ENCODE measurements around the gene ZNF628.
"Not testable (repeated sequence)": the region's sequence is repeated elsewhere in the genome, so short reads cannot be mapped to it uniquely, and the experiment has no call there.

ZNF628 gene

DNA sequence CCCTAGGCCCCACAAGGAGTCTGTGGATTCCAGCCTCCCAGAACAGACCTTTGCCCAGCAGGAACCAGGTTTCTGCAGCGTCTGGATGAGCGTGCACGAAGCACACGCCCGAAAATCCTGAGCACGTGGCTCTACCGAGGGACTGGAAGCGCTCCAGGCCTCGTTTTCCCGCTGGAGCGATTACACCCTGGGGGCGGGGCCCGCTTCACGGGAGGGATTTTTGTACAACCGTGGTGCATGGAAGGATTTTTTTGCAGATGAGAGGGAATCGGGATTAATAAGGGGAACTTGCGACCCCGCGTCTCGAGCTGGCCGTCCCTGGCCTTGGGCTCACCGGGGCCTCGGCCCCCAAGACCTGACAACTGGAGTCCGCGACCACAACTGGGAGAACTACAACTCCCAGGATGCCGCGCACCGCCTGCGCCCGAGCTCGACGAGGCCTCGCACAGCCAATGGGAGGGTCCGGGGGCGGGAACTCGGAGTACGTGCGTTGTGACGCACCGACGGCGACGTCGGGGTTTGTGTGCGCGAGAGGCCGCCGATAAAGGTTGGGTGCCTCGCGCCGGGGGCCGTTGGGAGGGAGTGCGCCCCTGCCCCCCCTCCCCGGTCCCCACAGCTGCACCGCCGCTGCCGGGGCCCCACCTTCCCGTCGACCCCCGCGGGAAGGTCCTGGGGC is at the start of gene ZNF628:
ZNF628 (plus strand) TSS at position 518 of the 676 bp plus-strand sequence. CDS start 3,294 bp downstream, outside the sequence.
- peak; percentile 99 for DNase-seq (ENCODE audit: low spot score)

DNA sequence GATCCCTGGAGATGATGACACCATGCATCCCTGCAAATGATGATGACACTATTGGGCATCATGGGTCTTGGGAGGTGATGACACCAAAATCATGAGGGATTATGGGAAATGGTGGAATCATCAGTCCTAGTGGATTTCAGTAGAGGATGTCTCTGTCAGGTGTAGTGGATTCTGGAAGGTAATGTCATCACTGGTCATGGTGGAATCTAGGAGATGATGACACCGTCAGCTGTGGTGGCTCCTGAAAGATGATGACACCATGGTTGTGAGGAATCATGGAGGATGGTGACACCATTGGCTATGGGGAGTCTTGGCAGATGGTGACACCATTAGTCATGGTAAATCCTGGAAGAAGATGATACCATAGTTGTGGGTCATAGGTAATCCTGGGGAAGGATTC is 45.2 kb upstream of the ZNF628 start:
- DNase-seq (ENCODE audit: low spot score): no peak

DNA sequence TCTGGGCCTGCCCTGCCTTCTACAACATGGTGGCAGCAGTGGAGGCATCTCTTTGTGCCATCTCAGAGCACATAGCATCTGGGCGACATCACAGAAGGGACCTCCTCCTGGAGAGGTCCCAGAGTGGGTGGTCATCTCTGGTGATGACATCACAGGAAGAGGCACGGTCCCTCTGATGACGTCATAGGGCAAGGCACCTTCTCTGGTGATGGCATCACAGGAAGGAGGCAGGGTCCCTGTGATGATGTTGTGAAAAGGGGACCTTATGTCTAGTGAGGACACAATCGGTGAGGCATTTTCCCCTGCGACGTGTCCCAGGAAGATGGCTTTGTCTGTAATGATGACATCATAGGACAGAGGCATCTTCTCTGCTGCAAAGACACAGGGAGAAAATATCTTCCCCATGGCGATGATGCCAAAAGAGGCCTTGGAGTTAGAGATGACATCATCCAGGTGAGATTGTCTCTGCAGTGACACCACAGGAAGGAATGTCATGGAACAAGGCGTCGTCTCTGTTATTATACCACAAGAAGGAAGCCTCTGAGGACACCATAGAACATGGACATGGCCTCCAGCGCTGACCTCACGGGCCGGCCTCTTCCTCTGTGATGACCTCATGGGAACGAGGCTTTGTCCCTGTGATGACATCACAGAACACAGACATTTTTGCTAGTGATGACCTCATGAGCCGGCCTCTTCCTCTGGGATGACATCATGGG is 44.0 kb upstream of the ZNF628 start:
- no peak for DNase-seq (ENCODE audit: low spot score)

DNA sequence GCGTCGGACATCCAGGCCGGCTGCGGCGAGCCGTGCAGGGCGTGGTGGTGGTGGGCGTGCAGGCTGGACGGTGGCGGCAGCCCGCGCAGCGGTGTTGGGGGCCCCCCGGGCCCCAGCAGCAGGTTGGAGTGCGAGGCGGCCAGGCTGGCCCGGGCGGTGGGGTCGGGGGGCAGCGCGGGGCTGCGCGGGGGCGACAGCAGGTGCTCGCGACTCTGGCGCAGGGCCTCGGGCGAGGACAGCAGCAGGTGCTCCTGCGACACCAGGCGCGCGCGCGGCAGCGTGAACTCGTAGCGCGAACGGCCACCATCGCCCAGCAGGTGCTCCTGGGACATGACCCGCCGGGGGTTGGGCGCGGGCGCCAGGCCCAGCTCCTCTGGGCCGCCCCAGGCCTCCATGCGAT is 43.1 kb upstream of the ZNF628 start:
- no peak for DNase-seq (ENCODE audit: low spot score)

DNA sequence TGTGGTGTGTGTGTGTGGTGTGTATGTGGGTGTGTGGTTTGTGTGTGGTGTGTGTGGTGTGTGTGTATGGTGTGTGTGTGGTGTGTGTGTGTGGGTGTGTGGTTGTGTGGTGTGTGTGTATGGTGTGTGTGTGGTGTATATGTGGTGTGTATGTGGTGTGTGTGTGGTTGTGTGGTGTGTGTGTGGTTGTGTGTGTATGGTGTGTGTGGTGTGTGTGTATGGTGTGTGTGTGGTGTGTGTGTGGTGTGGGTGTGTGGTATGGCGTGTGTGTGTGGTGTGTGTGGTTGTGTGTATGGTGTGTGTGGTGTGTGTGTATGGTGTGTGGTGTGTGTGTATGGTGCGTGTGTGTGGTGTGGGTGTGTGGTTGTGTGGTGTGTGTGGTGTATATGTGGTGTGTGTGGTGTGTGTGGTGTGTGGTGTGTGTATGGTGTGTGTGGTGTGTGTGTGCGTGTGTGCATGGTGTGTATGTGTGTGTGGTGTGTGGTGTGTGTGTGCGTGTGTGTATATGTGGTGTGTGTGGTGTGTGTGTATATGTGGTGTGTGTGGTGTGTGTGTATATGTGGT is 42.0 kb upstream of the ZNF628 start:
- DNase-seq (ENCODE audit: low spot score): no peak

DNA sequence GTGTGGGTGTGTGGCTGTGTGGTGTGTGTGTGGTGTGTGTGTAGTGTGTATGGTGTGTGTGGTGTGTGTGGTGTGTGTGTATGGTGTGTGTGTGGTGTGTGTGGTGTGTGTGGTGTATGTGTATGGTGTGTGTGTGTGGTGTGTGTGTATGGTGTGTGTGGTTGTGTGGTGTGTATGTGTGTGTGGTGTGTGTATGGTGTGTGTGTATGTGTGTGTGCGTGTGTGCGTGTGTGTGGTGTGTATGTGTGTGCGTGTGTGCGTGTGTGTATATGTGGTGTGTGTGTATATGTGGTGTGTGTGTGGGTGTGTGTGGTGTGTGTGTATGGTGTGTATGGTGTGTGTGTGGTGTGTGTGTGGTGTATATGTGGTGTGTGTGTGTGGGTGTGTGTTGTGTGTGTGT is 41.4 kb upstream of the ZNF628 start:
- DNase-seq (ENCODE audit: low spot score): no peak

DNA sequence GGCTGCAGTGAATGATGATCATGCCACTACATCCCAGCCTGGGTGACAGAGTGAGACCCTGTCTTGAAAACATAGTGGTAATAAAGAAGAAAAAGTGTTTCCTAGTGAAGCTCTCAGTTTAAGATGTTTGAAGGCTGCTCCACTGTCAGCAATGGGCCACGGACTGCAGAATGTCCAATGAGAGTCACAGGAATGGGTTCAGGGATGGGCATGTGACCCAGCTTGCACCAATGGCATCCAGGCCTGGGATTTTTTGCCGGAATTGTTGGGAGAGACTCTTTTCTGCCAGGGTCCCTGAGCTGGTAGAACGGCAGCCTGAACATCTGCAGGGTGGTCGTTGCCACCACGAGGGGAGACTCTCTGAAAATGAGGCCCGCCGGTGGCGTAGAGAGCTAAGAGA is 39.6 kb upstream of the ZNF628 start:
- DNase-seq (ENCODE audit: low spot score): no peak

DNA sequence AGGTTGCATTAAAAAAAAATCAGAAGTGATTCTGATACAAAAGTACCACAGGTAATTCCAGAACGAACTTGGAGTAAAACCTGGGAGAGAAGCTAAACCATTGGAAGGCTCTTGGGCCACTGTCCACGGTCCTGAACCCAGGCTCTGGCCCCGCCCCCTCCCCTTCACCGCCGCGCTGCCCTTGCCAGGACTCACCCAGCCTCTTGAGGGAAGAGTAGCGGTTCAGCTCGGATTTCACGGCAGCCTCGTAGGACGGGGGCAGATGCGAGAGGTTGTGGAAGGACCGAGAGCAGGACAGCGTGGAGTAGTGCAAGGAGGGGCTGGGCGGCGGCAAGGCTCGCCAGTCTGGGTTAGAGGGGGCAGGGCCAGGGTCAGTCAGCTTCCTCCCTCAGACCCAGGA is 39.0 kb upstream of the ZNF628 start:
- peak; percentile 30 for DNase-seq (ENCODE audit: low spot score)

DNA sequence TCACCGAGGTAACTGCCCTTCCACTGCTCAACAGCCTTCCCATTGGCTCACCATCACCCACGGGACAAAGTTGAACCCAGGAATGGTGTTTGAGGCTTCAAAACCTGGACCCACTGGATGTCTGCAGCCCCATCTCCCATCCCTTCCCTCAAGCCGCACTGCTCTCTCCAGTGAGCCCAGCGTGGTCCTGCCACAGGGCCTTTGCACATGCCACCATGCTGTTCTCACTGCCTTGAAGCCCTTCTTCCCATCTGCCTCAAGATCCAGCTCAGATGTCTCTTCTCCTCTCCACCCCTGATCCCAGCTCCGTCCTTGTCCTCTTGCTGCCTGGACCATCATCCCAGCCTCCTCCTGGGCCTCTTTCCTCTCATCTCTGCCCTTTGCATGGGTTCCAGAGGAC is 37.4 kb upstream of the ZNF628 start:
- DNase-seq (ENCODE audit: low spot score): no peak

DNA sequence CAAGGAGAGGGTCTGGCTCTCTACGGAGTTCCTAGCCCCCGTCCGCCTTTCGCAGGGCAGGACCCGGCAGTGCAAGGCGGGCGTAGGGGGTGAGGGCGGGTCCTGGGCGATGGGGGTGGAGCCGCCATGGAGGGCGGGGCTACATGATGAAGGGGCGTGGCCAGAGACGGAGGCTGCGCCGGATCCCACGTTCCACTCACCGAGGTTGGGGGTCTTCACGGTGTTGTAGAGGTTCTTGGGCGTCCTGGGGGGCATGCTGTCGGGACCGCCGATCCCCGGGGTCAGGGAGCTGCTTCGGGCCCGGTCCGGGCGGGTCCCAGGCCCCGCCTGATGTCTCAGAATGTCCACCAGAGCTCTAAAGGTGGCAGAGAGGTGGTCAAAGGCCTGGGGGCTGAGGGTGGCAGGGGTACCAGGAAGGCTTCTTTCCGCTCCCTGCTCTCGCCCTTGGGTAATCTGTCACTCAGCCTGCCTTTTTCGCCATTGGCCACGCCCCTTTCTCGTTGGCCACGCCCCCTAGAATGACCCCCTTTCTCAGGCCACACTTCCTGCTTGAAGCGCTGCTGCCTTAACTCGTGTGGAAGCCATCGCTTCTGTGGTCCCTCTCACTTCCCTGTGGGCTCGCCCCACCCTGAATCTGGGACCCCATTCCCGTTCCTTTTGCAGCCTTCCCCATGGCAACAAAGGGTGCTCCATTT is 35.9 kb upstream of the ZNF628 start:
- peak; percentile 54 for DNase-seq (ENCODE audit: low spot score)

DNA sequence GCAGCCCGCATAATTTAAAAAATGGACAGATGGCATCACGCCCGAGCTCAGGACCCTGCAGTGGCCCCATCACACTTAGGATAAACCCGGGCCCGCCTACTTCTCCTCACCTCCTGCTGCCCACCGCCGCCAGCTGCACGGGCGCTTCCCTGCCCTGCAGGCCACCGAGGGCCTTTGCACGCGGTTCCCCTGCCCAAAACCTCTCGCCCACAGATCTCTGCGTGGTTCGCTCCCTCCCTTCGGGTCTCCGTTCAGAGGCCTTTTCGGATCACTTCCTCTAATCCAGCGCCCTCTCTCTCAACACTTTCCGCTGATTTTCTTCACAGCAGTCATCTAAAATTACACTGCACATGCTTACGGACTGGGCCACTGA is 35.1 kb upstream of the ZNF628 start:
- DNase-seq (ENCODE audit: low spot score): no peak

DNA sequence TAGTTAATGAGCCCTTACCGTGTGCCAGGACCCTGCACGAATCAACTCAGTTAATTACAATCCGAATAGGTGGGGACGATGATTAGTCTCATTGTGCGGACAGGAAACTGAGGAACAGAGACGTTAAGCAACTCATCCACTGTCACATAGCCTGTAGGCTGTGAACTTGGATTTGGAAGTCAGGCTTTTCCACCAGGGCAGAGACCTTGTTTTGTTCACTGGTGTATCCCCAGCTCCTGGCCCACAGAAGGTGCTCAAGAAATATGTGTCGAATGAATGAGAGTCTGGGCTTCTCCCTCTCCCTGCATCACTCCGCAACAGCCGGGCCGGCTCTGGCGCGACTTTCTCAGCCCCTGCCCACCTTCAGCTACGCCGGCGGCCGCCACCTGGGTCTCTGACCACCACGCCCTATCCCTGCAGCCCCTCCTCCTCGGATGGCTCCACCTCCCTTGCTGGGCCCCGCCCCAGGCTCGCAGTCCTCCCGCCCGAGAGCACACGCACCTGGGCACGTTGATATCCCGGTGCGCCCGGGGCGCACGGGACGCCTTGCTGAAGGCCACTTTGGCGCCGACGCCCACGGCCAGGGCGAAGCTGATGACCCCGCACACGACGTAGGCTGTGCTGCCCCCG is 34.6 kb upstream of the ZNF628 start:
- peak; percentile 73 for DNase-seq (ENCODE audit: low spot score)

DNA sequence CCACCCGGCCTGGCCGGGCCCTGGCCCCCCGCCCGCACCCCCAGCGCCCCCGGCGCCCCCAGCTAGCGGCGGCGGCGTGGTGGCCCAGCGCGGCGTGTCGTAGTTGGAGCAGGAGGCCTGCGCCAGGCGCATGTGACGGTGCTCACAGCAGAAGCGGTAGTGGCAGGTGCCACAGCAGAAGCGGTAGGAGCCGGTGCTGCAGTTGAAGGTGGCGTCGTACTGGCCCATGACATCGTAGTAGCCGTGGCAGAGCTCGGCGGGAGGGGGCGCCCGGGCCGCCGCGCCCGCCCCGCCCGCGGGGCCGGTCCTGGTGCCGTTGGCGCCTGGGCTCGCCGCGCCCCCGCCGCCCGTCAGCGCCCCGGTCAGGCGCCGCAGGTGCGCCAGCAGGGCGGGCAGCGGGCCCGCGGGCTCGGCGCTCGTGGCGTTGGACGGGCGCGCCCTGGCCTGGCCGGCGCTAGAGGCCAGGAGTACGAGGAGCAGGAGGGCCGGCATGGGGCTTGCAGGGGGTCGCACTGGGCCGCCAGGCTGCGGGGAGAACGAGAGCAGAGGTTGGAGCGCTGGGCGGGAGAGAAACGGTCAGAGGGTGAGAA is 34.0 kb upstream of the ZNF628 start:
- peak; percentile 54 for DNase-seq (ENCODE audit: low spot score)

DNA sequence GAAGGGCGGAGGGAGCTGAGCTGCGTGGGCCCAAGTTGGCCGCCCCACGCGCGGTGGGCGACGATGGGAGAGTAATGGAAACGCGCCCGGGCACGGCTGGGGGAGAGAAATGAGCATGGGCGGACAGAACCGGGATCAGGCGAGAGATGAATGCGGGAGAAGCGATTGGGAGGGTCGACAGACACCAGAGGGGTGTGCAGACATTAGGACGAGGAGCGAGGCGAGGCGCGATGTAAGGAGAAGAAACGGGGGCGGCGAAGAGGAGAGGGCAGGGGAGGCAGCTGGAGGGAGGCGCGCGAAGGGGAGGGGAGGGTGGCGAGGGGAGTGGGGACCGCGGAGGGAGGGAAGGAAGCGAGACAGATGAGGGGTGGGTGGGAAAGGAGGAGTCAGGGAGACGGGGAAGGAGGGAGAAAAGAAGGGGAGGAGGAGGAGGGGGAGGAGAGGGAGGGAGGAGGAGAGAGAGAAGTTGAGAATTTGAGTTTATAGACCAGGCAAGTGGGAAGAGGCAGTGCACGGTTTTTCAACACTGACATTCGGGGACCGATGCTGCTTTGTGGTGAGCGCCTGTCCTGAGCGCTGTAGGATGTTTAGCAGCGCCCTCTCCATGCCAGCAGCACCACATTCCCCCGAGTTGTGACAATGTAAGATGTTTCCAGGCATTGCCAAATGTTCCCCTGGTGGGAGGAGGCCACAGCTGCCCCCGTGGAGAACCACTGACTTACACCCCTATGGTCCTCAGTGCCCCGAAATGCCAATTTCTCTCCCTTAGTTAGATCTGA is 33.2 kb upstream of the ZNF628 start, which contains the start of gene SHISA7:
SHISA7 (minus strand) TSS at position 256 of the 779 bp plus-strand sequence. CDS start 437 bp downstream, outside the sequence.
- DNase-seq (ENCODE audit: low spot score): peak; percentile 61

DNA sequence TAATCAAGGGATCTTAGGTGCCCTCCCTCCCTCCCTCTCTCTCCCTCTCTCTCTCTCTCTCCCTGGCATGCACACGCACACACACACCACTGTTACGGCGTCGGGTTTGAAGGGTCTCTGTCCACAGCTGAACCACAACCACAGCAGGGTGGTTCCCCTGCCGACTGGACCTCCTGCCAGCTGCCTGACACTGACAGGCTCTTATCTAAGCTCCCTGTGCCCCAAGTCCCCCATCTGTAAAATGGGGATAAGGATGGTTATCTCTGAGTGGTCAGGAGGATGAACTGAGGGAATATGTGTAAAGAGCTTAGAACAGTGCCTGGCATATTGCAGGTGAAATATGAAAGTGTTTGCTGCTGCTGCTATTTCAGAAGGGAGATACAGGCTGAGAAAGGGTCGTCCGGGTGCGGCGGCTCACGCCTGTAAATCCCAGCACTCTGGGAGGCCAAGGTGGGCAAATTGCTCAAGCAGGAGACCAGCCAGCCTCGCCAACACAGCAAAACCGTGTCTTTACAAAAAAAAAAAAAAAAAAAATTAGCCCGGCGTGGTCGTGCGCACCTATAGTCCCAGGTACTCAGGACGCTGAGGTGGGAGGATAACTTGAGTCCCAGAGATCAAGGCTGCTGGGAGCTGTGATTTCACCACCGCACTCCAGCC is 32.5 kb upstream of the ZNF628 start:
- DNase-seq (ENCODE audit: low spot score): peak; percentile 86

DNA sequence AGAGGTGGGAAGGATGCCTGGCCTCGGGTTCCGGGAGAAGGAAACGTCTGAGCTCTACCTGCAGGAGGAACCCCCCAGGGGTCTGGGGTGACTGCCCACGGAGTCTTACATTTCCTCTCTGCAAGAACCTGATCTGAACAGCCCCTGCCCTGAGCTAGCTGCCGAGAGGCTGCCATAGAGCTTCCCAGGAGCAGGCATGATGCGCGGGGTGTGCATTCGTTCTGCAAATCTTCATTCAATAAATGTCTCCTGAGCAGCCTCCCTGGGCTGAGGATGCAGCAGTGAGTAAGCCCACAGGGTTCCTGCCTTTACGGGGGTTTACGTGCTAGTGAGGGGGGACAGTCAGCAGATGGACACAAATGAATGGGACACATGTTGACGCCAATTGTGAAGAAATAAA is 31.8 kb upstream of the ZNF628 start:
- no peak for DNase-seq (ENCODE audit: low spot score)

DNA sequence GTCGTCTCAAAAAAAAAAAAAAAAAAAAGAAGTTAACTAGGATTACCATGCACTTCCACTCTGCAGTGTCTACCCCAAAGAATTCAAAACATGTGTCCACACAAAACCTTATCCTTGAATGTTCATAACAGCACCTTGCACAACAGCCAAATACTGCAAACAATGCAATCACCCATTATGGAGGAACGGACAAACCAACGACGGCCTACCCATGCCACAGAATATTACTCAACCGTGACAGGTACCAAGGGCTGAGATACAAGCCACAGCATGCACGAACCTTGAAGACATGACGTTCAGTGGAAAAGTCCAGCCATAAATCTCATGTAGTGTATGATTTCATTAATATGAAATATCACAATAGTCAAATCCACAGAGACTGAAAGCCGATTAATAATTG is 30.4 kb upstream of the ZNF628 start:
- no peak for DNase-seq (ENCODE audit: low spot score)

DNA sequence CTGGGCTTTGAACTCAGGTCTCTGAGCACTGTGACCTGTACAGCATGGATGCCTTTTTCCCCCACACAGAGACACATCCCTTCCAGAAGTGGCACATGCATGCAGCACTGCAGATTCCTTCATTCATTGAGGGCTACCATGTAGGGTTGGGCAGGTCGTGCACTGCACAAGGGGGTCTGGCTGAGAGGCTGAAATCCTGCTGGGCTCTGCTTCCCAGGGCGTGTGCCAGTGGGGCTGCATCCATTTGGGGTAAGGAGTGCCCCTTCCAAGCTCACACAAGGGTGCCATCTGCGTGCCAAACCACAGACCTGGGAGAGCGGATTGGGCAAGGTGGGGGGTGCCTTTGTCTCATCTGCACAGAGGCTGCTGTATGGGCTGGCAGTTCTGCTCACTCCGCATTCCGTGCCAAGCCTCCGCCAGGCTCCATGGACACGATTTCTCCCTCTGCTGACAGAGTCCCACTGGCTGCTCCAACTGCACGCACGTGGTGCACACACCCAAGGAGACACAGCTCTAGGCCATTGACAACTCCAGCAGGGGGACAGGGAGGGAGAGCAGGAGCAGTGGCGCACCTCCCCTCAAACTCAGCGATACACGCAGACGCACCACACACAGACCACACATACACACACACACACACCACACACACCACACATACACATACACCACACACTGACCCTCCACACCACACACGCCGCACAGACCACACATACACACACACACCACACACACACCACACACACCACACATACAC is 28.8 kb upstream of the ZNF628 start:
- DNase-seq (ENCODE audit: low spot score): peak; percentile 46

DNA sequence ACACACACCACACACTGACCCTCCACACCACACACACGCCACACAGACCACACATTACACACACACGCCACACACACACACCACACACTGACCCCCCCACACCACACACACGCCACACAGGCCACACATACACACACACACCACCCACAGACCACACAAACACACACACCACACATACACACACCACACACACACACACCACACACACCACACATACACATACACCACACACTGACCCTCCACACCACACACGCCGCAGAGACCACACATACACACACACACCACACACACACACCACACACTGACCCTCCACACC is 28.3 kb upstream of the ZNF628 start:
- not testable (repeated sequence) for DNase-seq (ENCODE audit: low spot score)

DNA sequence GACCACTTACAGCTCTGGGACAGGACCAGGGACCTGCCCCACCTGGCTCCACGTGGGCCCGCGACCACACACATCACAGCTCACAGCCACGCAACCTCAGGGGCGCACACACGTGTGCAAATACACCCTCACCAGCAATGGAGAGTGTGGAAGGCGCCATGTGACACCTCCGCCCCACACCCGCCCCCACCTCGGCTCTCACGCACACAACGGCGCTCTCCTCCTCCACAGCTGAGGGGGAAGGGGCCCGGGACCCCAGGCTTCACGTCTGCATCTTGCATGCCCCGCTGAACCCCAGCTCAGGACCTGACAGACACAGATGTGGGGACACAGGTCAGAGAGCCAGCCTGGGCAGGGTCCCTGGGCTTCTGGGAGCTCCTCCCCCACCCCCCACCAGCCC is 26.9 kb upstream of the ZNF628 start:
- no peak for DNase-seq (ENCODE audit: low spot score)
